NCI-H1436 (cell line): Measurements from ENCODE around the gene SLC44A3.
A peak's percentile ranks its signal among the peaks of the same experiment; 100 is the strongest.
"Not testable (repeated sequence)": the region's sequence is repeated elsewhere in the genome, so short reads cannot be mapped to it uniquely, and the experiment has no call there.

Experiments used
- DNase-seq: peaks from one replicate; lab custom pipeline; 2025; lab: John Stamatoyannopoulos, UW

The SLC44A3 gene

DNA sequence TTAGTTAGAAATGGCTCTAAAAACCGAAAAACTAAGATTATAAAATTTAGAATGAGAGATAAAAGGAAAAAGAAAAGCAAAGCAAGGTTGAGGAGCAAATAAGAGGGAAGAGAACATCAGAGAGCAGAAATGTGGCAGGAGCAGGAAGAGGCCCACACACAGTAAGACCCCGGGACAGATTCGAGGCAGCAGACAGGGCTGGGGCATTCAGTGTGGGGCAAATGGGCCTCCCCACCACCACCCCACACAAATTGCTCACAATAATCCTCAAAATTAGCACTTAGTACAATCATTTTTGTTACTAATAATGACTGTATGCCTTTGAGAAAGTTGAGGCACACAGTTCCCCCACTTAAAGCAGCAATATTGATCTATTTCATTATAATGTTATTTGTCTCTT is 17.1 kb upstream of the SLC44A3 start:
- DNase-seq = no peak

- no peak for DNase-seq
Observed at GRCh38 chr1:94803517-94804441, 16.4 kb upstream of the SLC44A3 start.

- no peak for DNase-seq
Observed at GRCh38 chr1:94804442-94804837, 15.7 kb upstream of the SLC44A3 start.

DNA sequence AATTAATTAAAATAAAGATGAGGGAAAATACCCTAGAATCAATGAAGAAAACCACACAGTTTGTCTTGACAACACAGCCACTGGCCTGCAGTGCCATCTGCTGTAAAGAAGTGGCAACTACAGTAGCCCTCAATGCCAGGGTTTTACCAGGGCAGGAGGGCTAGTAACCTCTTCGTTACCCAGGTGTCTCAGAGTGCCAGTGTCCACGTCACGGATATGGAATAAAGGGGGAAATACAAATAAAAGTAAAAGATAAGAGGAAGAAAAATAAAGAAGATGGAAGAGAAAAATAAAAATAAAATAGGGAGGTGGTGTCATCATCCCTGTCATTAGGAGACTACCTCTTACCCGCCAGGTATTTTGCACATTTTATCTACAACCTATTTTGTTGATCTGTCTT is 14.2 kb upstream of the SLC44A3 start:
- peak; percentile 36 for DNase-seq

DNA sequence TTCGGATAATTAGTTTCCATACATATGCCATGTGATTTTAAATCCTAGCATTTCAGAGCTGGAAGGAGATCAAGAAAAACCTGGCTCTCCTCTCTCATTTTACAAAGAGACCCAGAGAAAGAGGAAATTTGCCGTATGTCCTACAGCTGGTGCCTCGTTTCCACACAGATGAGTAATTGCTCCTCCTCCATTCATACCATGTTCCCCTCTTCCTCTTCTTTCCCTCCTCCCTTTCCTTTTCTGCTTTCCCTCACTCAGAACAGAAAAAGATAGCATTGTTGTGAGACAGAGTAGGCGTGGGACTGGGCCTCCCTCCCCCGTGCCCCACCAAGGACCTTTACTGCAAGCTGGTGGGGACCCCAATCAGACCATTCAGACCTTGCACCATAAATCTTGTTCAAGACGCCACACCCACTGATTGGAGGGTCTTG is 13.7 kb upstream of the SLC44A3 start:
- DNase-seq = no peak

DNA sequence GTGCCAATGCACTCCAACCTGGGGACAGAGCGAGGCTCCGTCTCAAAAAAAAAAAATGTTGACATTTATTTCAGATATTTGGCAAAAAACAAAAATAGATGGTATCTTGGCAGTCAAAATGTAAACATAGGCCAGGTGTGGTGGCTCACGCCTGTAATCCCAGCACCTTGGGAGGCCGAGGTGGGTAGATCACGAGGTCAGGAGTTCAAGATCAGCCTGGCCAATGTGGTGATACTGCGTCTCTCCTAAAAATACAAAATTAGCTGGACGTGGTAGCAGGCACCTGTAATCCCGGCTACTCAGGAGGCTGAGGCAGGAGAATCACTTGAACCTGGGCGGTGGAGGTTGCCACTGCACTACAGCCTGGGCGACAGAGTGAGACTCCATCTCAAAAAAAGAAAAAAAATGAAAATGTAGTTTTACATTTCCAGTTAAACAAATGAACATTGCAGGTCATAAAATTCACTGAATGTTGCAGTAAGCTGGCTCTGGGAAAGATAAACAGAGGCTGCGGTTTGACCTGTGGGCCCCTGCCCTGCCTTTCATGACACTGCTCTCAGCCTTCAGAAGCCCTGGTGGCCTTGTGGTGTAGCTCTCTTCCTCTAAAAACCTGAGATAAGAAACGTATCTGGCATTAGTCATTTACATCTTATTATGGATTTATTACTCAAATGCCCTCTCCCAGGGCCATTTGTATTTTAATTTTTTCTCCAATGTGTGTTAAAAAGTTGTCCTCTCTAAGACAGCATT is 12.2 kb upstream of the SLC44A3 start:
- no peak for DNase-seq

DNA sequence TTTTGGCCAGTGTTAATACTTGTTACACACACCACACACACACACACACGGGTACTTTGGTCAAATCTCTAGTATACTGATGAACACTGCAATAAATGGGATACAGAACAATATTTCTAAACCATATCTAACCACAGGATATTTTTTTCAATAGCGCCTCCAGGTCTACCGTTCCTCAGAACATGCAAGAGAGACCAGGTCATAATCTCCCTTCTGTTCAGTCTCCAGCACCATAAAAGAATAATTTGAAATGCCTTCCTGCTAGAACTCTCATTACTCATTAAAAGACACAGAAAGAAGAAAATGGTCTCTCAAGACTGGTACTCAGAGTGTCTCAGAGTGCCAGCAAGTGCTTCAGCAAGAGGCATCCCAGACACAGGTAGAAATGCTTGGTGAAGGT is 11.5 kb upstream of the SLC44A3 start:
- no peak for DNase-seq

- DNase-seq = no peak
Observed at GRCh38 chr1:94812985-94813384, 7.2 kb upstream of the SLC44A3 start.

GRCh38 chr1:94816030-94816429 is 4.1 kb upstream of the SLC44A3 start:
- DNase-seq = no peak

DNA sequence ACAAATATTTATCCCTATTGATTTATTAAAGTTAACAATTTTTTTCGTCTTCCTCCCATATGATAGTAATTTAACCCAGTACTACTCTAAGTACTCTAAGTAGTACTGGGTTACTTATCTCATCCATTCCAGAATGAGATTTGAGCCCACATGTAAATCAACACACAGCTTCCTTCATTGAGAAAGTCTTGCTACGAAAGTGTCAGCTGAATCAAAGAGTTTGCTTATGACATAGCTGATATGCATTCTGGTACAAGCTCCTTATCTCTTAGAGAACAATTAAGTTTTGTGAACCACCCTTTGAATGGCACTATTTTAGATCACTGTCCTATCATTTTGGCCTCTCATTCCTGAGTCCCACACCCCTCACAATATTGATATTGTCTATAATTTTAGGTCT is 2.4 kb upstream of the SLC44A3 start:
- DNase-seq = no peak

DNA sequence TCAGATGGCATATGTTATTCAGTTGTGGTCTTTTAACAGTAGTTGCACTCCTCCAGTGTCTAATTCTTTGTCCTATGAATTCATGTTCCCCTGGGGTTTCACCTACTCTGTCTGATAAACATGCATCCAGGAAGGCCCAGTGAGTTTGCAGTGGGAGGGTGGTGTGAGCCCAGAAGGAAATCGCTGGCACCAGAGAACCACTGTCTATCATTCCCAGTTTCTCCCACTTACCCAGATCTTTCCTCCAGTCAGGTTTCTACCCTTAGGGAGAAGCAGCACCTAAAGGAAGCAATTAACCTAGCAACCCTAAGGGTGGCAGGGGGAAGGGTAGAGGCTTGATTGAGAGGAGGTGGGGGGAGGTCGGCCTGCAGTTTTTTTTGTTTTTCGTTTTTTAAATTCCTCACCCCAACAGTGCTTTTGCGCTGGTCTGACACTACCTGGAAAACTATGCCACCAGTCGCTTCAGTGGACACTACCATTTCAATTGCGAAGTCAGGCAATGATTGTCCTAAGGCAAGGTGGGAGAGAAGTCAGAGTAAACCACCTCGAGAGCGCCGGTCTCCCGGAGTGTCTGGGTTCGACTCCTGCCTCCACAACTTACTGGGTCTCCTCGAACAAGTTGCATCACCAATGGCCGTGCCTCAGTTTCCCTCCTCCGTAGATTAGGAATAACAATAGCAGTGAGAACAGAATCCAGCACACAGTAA is 766 bp upstream of the SLC44A3 start:
- DNase-seq = peak; percentile 10

GRCh38 chr1:94820936-94821335 is 779 bp downstream of the SLC44A3 start:
- DNase-seq = no peak

GRCh38 chr1:94821636-94822305 is 1.6 kb downstream of the SLC44A3 start:
- DNase-seq = no peak

GRCh38 chr1:94823116-94823515 is 3.0 kb downstream of the SLC44A3 start:
- DNase-seq = no peak

GRCh38 chr1:94825936-94826335 is 5.8 kb downstream of the SLC44A3 start:
- no peak for DNase-seq

DNA sequence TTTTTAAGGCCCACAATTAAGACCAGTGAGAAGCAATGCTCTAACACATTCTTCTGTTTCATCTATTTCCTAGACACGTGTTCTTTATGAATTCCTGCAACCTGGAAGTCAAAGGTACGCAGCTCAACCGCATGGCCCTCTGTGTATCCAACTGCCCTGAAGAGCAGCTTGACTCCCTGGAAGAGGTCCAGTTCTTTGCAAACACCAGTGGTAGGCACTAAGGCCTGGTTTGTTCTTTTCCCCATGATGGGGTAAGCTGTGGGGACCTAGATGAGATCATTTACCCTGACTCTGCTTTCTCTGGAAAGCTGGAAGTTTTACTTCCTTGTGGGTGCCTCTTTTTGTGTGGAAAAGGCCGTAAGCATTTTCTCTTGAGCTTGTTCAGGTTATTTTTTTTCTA is 7.3 kb downstream of the SLC44A3 start:
- DNase-seq = no peak

GRCh38 chr1:94828251-94828650 is 8.1 kb downstream of the SLC44A3 start:
- no peak for DNase-seq

DNA sequence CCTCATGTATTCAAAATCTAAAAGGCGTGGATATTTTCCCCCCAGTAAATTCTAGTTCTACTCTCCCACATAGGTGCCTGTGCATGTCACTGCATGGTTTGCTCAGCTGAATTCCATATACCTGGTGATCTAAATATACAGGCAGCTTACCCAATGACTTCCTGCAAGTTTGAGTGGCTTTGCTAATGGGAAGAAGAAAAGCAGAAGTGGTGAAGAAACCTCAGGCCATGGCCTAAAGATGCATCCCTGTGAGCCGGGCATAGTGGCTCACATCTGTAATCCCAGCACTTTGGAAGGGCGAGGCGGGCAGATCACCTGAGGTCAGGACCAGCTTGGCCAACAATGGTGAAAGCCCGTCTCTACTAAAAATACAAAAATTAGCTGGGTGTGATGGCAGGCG is 11.5 kb downstream of the SLC44A3 start:
- DNase-seq = no peak

- DNase-seq = no peak
Observed at GRCh38 chr1:94832446-94832845, 12.3 kb downstream of the SLC44A3 start.

DNA sequence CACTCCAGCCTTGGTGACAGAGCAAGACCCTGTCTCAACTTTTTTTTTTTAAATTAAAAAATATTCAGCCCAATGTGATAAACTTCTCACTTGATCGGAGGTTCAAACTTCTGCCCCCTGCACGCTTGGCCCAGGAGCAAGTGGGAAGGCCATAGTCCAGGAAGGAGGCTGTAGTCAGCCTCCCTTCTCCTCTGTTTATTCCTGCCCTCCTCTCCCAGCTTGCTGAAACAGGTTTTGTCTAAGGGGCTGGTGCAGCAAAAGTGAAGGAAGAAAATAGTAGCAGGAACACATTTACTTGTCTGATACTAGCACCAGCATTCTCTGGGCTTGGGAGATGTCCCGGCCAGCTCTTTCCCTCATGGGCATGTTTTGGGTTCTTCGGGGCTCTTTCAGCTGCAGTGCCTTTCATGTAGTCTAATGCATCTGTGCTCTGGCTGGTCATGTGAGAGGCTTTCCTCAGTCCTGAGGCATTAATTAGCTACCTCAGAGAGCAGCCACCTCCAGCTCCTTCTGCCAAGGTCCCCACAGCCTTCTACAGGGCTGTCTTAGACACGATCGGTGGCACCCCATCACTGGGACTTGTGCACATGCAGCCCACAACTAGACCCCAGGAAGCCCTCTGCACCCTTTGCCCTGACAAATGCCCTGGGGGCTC is 12.9 kb downstream of the SLC44A3 start:
- no peak for DNase-seq

DNA sequence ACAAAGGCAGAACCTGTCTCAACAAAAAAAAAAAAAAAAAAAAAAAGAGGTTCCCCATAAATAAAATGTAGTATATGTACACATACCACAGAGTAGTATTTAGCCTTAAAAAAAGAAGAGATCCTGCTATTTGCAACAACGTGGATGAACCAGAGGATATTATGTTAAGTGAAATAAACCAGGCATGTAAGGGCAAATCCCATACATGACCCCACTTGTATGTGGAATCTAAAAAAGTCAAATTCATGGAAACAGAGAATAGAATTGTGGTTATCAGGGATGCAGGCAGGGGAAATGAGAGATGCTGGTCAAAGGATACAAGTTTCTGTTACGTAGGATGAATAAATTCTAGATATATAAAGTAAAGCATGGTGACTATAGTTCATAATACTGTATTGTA is 16.7 kb downstream of the SLC44A3 start:
- no peak for DNase-seq

- DNase-seq = not testable (repeated sequence)
Observed at GRCh38 chr1:94840381-94840780, 20.2 kb downstream of the SLC44A3 start.
